NOMO-1 (cell line): ENCODE results near the gene CIB2.
A peak's percentile ranks its signal among the peaks of the same experiment; 100 is the strongest.

Source experiments
- DNase-seq, 2 experiments: peaks; one replicate each; lab custom pipeline; 2025; ENCODE audit not compliant: unreplicated experiment in 2 of 2; lab: John Stamatoyannopoulos, UW

The CIB2 gene

DNA sequence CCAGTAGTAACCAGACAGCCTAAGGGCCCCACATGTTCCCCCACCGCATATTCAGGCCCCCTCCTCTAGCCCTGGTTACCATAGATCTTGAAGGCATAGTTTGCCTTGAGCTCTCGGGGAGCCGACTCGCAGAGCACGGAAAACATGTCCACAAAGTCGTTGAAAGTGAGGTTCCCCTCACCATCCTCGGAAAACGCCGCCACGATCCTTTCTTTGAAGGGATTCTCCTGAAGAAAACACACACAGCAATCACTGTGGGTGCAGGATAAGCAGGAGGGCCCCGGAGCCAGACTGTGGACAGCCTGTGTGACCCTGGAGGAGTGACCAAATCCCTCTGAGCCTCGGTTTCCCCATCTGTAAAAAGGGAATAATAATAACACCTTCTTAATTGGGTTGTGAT, 22.1 kb downstream of the CIB2 start:
- DNase-seq = no peak

DNA sequence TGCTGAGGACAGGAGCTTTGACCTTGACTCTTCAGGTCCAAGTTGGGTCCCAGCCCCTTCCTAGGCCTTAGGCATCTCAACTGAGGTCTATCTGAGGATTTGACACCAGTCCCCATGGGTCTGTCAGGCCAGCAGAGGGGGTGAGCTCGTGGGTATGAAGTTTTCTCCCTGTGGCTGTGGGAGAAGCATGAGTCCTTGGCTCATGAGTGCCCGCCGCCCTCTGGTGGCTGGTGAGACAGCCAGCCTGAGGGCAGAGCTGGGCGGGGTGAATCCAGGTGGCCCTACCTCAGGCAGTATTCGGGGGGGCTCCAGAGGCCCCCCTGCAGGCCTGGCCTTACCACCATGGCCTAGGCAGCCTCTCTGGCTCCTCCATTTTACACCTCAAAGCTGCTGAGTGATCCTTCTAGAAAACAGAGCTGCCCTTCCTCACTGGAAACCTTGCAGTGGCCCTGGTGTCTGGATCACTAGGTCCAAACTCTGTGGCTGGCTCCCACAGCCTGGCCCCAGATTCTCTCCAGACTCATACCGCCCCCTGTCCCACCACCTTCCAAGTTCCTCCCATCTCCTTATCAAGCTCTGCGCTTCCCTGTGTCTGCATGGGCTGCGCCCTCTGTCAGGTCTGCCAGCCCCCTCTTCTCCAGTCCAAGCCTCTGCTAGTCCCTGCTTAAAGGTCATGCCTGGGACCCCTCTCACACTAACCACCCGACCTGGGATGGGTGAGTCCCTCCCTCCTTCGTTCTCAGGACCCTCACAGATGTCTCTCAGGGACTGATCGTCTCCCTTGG, 22.8 kb downstream of the CIB2 start:
- peak; percentile 71 to 80 for DNase-seq

DNA sequence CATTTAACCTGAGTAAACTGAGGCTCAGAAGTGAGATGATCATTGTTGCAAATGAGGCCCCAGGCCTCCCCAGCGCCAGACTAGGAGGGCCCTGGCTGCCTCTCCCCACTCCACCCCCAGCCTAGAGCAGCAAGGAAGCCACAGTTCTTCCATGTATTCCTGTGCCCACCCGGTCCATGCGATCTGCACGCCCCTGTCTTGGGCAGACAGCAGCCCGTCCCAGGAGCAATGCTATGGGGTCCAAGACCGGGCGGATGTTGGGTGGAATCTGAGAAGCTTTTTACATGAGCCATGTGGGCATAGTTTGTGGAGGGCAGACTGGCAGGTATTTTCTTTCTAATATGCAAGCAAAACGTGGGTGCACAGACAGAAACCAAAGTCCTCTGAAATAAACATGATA, 23.8 kb downstream of the CIB2 start:
- DNase-seq = no peak

DNA sequence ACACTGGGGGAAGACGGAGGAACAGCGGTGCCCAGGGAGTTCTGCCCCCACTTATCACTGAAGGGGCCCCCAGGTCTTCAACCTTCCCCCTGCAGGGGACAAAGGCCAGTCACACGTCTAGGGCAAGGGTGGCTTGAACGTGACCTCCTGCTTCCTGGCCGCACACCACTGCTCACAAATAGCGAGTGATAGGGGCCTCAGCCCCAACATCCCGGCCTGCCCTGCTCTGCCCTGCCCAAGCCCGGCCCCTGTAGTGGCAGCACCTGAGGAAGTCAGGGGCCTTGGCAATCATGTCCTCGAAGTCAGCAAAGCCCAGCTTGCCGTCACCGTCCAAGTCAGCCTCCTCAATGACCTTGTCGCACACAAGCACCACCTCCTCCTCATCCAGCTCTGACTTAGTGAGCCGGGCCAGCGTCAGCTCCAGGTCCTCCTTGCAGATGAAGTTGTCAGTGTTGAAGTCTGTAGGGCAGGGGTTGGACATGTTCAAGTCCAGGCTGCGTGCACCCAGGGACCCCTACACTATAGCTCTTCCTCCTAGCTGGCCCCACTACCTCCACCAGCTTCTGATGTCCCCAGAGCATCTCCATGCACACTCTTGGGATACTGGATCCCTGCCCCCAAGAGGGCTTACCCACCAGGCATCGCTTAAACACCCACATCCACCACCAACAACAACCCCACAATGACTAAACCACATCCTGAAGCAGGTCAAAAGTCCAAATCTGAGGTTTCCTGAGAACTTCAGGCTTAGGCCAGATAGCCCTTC, 25.6 kb downstream of the CIB2 start:
- no peak for DNase-seq

DNA sequence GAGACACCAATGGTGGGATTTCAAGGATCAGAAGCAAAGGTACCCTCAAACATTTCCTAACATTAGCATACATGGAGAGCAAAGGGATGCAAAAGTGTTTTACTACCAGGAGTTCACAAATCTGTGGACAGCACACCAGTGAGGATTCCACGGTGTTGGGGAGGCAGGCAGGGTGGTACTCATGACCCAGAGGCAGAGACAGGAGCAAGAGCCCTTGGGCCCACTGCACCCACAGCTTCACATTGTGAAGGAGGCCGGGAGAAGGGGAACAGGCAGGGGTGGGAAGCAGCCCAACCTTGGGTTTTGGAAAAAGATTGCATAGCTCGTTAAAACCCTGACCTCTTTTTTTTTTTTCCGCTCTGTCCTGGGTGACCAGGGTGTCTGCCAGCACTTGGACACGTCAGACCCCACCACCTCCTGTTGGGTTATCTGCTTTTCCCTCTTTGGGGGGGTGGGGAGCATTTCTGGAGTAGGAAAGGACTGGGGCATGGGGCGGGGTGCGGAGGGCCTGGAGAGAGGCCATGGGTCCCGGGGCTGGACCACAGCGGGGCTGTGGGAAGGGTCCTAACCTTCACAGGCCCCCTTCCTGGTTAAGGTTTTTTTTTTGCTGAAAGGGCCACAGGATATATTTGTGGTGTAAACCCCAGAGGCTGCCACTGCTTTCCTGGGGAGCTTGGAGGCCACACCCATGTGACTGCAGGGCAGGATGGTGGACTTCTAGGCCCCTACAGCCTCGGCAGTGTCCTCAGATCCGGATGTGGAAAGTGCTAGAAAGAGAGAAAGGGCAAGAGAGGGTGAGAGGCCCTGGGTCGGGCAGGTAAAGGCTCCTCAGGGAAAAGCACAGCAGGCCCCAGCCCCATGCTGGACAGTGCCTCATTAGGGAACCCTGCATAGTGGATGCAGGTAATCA, 26.4 kb downstream of the CIB2 start:
- no peak for DNase-seq

DNA sequence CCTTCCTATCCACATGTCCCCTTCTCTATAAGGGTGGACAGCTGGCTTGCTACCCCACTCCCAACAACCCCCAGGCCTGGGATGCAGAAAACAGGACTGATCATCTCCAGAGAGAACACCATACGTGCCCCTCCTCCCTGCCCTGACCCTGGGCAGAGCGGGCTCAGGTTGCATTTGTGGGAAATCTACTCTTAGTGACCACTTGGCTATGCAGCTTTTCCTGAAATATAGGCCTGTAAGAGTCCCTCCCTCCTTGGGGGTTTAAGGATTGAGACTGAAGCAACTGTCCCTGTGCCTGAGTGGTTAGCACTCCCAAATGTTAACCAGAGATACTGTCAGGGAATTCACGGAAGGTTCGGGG, 27.1 kb downstream of the CIB2 start:
- DNase-seq = no peak

DNA sequence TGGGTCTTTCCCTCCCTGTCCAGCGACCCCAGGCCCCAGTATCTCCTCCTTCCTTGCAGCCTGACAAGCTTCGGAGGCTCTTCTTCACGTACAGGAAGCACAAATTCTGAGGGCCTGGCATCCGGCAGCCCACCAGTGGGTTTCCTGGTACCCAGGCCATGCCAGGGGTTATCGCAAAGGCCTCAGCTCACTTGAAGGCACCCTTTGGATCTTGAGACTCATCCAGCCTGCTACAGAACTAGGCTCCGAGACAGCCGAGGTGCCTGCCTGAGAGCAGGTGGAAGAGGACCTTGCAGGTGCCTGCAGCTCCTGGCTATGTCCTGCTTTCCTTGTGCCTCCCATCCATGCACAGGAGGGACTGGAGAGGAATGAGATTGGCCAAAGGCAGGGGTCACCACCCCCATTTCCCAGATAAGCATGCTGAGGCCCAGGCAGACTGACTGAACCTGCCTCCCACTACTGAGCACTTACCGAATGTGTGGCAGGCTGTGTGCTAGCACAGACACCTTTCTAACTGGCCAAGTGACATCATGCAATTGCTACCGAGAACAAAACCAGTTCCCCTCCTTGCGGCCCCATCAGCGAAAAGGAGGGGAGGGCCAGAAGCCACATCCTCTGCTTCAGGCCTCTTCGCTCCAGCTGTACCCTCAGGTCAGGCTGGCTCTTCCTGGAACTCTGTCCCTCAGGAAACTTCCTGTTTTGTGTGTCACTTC, 27.7 kb downstream of the CIB2 start:
- peak; percentile 39 to 43 for DNase-seq

DNA sequence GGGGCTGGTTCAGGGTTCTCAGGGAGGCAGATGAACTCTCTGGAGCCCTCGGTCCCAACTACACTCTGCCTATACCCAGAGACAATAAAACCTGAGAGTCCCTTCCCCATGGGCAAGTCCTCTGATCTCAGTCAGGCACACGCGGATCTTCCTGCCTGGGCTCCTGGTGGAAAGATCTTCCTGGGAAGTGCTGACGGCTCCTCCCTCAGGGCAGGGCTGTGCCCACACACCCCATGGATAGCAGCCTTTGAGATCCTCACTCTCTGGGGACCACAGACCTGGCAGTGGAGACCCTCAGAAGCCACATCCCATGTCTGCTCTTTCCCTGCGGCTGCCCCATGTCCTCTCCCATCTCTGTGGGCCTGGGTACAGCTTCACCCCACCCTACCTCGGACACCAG, 28.5 kb downstream of the CIB2 start:
- no peak for DNase-seq

DNA sequence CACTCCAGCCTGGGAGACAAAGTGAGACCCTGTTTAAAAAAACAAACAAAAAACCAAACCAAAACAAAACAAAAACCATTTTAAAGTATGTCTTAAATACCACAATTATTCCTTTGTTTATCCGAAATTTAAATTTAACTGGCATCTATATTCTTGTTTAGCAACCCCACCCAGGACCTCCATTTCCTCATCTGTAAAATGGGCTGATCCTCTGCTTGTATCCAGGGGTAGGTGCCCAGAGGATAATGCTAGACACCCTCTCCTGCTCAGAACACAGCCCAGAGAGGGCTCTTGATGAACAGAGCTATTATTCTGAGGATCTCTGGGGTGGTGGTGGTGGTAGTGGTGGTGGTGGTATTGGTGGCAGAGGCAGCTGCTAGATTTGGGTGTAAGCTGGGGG, 29.0 kb downstream of the CIB2 start:
- DNase-seq = no peak

DNA sequence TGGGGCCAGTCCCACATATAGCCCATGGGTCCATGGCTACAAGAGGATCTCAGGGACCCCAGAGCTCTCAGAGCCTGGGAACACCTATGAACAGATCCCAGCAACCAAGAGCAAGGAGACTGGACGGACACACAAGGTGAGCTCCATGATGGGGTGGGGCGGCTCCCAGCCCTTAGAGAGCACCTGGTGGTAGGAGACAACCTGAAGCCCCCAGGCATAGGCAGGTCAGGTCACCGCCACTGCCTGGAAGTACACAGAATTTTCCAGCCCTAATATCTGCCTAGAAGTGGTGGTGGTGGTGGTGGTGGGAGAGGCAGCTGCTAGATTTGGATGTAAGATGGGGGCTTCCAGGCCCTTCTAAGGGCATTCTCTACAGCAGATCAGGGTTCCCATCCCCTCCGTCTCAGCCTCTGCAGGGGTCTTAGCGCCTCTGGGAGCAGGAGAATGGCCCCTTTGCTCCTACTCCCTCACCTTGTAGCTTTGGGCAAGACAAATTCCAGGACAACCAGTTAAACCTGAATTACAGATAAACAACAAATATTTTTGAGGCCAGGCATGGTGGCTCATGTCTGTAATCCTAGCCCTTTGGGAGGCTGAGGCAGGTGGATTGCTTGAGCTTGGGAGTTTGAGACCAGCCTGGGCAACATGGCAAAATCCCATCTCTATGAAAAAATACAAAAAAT, 29.7 kb downstream of the CIB2 start:
- no peak for DNase-seq

DNA sequence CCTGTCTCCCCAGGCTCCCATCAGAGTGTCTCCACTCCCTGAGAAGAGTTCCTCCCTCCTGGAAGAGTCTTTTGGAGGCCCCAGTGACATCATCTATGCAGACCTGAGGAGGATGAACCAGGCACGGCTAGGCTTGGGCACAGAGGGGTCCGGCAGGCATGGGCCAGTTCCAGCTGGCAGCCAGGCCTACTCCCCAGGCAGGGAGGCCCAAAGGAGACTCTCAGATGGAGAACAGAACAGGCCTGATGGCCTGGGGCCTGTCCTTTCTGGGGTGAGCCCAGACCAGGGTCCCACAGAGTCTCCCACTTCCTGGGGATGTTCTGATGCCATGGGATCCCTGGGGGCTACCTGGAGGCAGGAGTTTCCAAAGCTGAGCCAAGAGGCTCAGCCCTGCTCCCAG, 30.4 kb downstream of the CIB2 start:
- no peak for DNase-seq

DNA sequence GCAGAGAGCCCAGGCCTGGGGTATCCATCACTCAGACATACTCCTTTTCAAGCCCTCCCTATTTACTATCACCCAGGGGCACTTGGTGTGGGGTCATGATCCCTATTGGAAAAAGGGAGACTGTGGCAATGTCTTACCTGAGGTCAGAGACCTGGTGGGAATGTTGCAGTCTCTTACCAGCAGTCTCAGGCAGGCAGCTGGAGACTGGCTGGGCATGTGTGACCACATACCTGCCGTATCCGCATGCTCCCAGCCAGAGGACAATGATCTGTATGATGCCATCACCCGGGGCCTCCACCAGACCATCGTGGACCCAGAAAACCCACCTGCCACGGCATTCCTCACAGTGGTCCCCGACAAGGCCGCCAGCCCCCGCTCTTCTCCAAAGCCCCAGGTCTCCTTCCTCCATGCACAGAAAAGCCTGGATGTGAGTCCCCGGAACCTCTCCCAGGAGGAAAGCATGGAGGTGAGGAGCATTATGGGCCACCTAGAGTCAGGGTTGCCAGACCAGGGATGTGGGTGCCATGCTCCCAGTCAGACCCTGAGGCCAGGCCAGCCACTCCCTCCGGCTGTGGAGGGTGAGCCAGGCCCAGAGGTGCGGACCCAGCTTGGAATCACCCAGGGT, 33.0 kb downstream of the CIB2 start:
- no peak for DNase-seq

DNA sequence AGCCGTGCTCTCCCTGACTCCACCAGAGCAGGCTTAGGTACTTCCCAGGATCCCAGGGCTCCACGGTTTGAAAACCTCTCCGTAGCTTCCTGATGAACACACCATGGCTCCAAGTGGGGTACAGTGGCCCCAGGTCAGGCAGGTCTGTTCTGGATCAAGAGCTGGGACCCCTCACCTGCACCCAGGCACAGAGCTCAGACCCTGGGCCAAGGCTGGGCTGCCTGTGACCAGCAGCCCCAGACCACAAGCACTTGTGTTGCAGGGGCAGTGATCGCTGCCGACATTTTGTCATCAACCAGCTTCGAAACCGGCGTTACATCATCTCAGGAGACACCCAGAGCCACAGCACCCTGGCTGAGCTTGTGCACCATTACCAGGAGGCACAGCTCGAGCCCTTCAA, 33.6 kb downstream of the CIB2 start:
- DNase-seq = no peak

DNA sequence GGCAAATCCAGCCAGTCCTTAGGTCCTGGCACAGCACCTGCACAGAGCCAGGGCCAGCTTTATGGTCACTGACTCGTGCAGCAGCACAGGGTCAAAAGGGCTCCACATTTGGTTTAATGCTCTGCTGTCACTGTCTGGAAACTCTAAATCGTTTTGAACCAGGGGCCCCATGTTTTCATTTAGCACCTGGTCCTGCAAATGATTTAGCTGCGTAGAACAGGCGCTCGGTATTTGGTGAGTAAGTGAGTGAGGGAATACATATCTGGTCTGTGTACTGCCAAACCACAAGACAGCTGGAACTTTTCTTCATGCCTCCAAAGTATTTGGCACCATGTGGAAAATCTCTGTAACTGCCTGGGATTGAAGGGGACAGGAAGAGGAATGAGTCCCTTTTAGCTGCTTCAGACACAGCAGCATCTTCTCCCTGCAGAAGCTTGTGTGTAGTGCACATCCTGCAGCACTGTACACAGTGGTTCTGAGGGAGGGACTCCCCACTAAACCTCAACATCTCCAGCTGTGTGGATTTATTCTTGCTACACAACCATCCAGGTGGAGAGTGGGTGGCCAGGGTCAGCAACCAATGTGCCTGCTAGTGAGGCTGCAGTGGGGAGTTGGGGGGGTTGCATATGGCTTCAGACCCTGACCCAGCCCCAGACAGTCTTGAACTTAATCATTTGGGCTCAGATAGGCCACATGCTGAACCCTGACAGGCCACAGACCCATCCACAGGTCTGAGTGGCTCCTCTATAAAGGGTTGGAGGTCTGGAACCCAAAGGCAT, 37.8 kb downstream of the CIB2 start:
- DNase-seq = no peak

DNA sequence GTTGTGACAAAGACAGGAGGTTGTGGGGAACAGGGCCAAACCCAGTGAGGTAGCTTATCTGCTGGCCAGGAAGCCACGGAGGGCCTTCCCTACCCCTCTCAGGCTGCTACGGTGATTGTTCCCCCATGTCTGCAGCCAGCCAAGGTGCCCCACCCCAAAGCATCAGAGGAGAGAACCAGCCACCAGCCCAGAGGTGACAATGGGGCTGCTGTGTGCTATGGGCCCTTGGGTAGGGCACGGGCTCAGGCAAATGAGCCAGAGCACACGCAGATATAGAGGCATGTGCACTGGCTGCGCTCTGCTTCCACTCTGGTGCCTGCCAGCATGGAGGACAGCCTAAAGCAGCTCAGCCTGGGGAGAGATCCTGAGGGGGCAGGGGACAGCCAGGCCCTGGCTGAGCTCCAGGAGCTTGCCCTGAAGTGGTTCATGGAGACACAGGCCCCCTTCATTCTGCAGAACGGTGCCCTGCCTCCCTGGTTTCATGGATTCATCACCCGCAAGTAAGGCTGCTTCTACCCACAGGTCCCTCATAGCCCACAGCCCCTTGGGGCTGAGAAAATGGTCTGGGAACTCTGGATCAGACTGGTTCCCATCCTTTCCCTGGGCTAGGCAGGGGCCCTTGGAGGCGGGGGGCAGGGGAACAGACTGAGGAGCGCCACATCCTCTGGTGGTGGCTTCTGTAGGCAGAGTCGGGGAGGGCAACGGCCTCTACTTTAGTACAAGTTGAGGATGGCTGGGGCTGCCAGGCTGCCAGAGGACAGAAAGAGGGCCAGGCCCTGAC, 38.8 kb downstream of the CIB2 start, which contains the start of gene SH2D7:
SH2D7 (plus strand) TSS at position 301 of the 781 bp plus-strand sequence; CDS start at position 325, 24 bp downstream.
- no peak for DNase-seq

DNA sequence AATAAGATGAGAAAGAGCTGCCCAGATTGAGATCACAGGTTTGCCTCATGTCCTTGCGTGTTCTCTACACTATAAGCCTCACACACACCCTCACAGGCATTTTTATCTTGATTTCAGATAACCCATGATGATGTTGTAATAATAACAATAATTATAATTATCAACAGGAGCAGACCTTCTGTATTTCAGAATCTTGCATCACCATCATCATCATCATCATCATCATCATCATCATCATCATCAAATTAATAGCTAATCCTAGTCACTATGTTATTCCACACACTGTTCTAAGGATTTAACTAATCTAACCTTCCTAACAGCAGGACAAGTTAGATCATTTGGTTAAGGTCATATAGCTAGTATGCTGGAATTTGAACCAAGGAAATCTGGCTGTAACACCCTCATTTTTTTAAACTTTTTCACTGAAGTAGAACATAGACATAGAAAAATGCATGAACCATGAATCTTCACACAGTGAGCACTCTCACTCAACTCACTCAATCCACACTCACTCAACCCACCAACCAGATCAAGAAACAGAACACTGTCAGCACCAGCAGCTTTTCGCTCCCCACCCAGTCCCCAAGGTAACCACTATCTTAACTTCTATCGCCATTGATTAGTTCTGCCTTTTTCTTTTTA, 40.7 kb downstream of the CIB2 start:
- DNase-seq = no peak

DNA sequence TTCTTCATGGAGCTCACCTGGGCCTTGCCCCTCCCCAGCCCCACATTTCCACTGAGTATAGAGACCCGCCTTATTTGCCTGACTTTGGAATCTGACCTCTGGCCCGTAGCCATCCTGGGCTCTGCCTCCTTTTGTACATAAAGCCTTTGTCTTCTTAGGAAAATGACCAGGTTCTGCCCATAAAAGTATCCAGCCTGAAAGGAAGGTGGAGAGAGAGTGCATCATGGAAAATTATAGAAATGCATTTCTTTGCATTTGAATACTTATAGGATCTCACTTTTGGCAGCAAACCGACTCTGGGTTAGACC, 42.5 kb downstream of the CIB2 start:
- DNase-seq = no peak
